ENCODE results near the gene TRIM41. TPM values are rescaled to one million over a fixed set of nuclear protein-coding genes. Genes with fewer than 3 reads are reported as not detected.

The TRIM41 gene
- total and polyA plus RNA-seq, 9 of the 15 experiments (the other 6 are each of a cell fraction or from before 2014, with no cell fraction given), result 1.8 to 47.6 (median 20.9) TPM

DNA sequence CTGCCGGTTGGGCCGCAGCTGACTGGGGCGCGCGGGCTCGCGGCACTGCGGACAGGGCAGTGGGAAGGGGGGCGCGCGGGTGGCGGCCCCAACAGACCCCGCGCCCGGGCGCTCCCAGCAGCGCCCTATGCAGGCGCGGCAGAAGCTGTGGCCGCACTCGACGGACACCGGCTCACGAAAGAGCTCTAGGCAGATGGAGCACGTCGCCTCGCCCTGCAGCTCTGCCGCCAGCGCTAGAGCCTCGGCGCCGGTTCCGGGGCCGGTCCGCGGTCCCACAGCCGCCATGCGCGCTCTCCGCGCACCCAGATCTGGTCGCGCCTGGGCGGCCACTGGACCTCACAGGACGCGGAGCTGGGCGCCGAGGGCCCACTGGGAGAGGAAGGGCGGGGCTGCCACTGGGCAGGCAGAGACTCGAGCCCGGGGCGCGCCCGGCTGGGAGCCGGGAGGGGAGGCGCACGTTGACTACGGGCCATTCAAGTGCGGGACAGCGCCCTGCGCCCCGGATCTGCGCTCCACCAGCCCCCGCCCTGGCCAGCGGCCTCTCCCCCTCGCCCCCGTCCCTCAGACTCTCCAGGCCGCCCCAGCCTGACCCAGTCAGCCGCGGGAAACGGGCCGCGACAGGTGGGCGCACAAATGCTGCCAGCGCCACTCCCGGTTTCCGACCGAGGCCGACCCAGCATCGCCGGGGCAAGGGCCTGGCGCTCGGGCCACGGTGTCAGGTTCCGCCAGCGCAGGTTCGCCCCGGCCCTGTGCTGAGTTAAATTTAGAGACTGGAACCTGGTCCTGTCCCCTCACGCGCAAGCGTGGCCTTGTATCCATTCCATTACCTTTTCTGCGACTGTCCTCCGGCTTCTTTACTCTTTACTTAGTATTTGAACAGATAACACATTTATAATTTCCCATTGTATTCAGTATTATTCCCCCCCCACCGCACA, 18.0 kb upstream of the TRIM41 start, which contains the start of gene TRIM7 (continued):
- TF ChIP-seq RBM25 (IDR thresholded peaks at IDR 0.05; ENCODE audit: low read depth, low read length, severe bottlenecking) (no peak), KDM5B (IDR thresholded peaks at IDR 0.05; ENCODE audit: insufficient replicate concordance, low read depth, low read length) (peak; percentile 67)

DNA sequence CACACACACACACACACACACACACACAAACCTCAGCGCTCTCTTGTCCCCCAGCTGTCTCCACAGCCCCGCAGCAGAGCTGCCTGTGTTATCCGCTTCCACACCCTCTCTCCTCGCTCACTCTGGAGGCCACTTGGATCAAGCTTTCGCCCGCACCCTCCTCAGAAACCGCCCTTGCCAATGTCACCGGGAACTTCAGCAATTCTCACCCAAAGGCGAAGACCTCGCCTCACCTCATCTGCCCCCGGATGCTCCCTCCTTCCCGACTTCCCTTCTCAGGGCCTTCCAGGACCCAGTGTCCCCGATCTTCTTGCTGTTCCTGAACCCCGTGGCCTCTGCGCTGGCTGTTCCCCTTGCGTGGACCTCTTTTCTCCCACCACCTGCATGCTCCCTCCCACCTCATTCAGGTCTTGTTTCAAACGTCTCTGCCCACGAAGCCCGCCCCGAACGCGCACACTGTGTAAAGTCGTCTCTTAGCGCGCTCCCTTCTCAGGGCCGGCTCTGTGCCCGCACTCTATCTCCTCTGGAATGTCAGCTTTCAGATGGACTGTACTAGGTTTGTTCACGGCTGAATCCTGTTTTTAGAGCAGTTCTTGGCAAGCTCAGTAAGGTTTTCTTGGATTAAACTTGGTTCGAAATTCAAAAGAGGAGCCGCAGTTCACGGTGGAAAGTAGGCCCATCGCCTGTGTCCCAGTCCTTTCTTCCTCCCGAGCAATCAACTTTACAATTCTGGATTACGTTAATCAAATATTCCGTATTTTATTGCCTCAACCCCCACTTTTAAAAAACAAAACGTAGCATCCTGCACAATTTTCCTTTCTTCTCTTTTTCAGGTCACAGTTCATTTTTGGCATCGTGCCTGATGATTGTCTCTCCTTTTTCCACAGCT, 17.1 kb upstream of the TRIM41 start:
- Histone ChIP-seq H2AFZ (ENCODE audit: low read depth, low read length) (peak overlapping the region; percentile 91; the same call in 1 of the 2 replicates), H3K9ac (ENCODE audit: insufficient read depth in 1 of 2, low read depth in 2 of 2, low read length in 2 of 2) (peak overlapping the region; percentile 14 to 89; a peak in 2 of 4 replicates), H3K9me3 (replicated peaks; ENCODE audit: control insufficient read depth, insufficient read depth, low read depth, low read length) (no peaks in the 10 kb centered on the region), H3K4me1 (replicated peaks in 1 of 2; ENCODE audit: control insufficient read depth in 2 of 2, insufficient read depth in 2 of 2, low read length in 2 of 2) (peaks cover 22 to 40% of the 10 kb centered on the region in 2 experiments; a peak in 4 of 5 replicates), H3K36me3 (ENCODE audit: control insufficient read depth, insufficient read depth, low read length) (no peaks in the 10 kb centered on the region), H3K4me2 (ENCODE audit: insufficient read depth, low read length) (peak overlapping the region; percentile 75), H4K20me1 (replicated peaks; ENCODE audit: control insufficient read depth, insufficient read depth, low read length) (no peaks in the 10 kb centered on the region), H3K4me3 (peak overlapping the region; percentile 65), H3K27me3 (ENCODE audit: control insufficient read depth in 2 of 2, insufficient read depth in 2 of 2, low read length in 2 of 2) (no peaks in the 10 kb centered on the region), H3K79me2 (ENCODE audit: control insufficient read depth, insufficient read depth, low read length) (no peaks in the 10 kb centered on the region), H3K27ac (ENCODE audit: extremely low read depth, low read depth, low read length) (no peak overlapping the region), H3K9me1 (ENCODE audit: control insufficient read depth, insufficient read depth, low read length) (no peaks in the 10 kb centered on the region)
- ATAC-seq (no peak), DNase-seq (ENCODE audit: extremely low read depth in 1 of 4, low spot score in 3 of 4) (no peak), FAIRE-seq (no peak)
- no peak; the same call in 1 of the 2 replicates for TF ChIP-seq MYC (IDR thresholded peaks at IDR 0.05; ENCODE audit: low read depth, low read length)
- no peak for TF ChIP-seq MYC (CRISPR knock-in tag; IDR thresholded peaks at IDR 0.05; ENCODE audit: borderline replicate concordance, low read depth)
- TF ChIP-seq, protein P1, sequence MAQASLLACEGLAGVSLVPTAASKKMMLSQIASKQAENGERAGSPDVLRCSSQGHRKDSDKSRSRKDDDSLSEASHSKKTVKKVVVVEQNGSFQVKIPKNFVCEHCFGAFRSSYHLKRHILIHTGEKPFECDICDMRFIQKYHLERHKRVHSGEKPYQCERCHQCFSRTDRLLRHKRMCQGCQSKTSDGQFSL (CRISPR knock-in tag; IDR thresholded peaks at IDR 0.05), result peak; percentile 82
- TF ChIP-seq, protein P1 (tag; IDR thresholded peaks at IDR 0.05), result 0 out of 4 replicates have a peak, but pooled peaks of 1 of the 2 experiments have one; percentile 54
- TF ChIP-seq, protein P2, sequence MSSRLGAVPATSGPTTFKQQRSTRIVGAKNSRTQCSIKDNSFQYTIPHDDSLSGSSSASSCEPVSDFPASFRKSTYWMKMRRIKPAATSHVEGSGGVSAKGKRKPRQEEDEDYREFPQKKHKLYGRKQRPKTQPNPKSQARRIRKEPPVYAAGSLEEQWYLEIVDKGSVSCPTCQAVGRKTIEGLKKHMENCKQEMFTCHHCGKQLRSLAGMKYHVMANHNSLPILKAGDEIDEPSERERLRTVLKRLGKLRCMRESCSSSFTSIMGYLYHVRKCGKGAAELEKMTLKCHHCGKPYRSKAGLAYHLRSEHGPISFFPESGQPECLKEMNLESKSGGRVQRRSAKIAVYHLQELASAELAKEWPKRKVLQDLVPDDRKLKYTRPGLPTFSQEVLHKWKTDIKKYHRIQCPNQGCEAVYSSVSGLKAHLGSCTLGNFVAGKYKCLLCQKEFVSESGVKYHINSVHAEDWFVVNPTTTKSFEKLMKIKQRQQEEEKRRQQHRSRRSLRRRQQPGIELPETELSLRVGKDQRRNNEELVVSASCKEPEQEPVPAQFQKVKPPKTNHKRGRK (tag; IDR thresholded peaks at IDR 0.05), result peak; percentile 43
- TF ChIP-seq ARID1B (IDR thresholded peaks at IDR 0.05), result 0 out of 2 replicates have a peak, but pooled peaks have one; percentile 26
- TF ChIP-seq THRAP3 (IDR thresholded peaks at IDR 0.05; ENCODE audit: borderline replicate concordance), result peak; percentile 25; the same call in 1 of the 2 replicates
- no peak for TF ChIP-seq PML (IDR thresholded peaks at IDR 0.05; ENCODE audit: low read length)
- no peak for TF ChIP-seq RNF2 (IDR thresholded peaks at IDR 0.05)
- TF ChIP-seq, protein P3, sequence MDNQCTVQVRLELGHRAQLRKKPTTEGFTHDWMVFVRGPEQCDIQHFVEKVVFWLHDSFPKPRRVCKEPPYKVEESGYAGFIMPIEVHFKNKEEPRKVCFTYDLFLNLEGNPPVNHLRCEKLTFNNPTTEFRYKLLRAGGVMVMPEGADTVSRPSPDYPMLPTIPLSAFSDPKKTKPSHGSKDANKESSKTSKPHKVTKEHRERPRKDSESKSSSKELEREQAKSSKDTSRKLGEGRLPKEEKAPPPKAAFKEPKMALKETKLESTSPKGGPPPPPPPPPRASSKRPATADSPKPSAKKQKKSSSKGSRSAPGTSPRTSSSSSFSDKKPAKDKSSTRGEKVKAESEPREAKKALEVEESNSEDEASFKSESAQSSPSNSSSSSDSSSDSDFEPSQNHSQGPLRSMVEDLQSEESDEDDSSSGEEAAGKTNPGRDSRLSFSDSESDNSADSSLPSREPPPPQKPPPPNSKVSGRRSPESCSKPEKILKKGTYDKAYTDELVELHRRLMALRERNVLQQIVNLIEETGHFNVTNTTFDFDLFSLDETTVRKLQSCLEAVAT (IDR thresholded peaks at IDR 0.05), result 0 out of 4 replicates have a peak, but pooled peaks of 1 of the 2 experiments have one; percentile 41
- intact Hi-C loops (cut with micrococcal nuclease), result loop anchor here (2.0 kb wide), 1 partner anchor 17 kb away; the partner anchor contains the start of gene TRIM41
- POLR2A ChIA-PET, result interaction anchor here (0.6 to 5.0 kb wide), 13 partner anchors 8 to 186 kb away, joined by 3 to 69 read pairs (median 6); no protein-coding TSS in a partner anchor
- BruUV-seq (replicated peaks), result no TSS peak
- WGBS (ENCODE audit: insufficient coverage, low coverage, missing lambda C conversion rate), result 72% methylated on average over 34 of the region's 37 CpGs
- in situ Hi-C loops (cut with MboI), result no loop called here
- CTCF ChIA-PET (ENCODE audit: low intra/inter-chr PET ratio), result no interaction called here

Measured in K562 (cell line).